Measurements from ENCODE around the gene NOTUM. TPM values are rescaled to one million over a fixed set of nuclear protein-coding genes. Genes with fewer than 3 reads are reported as not detected.
A peak's percentile ranks its signal among the peaks of the same experiment; 100 is the strongest.

Gene NOTUM
- total RNA-seq, 1 donor, result 0.09 TPM

- H3K4me3 ChIP-seq (ENCODE audit: low read depth, low read length), result no peak overlapping the region
- TF ChIP-seq, protein P1, sequence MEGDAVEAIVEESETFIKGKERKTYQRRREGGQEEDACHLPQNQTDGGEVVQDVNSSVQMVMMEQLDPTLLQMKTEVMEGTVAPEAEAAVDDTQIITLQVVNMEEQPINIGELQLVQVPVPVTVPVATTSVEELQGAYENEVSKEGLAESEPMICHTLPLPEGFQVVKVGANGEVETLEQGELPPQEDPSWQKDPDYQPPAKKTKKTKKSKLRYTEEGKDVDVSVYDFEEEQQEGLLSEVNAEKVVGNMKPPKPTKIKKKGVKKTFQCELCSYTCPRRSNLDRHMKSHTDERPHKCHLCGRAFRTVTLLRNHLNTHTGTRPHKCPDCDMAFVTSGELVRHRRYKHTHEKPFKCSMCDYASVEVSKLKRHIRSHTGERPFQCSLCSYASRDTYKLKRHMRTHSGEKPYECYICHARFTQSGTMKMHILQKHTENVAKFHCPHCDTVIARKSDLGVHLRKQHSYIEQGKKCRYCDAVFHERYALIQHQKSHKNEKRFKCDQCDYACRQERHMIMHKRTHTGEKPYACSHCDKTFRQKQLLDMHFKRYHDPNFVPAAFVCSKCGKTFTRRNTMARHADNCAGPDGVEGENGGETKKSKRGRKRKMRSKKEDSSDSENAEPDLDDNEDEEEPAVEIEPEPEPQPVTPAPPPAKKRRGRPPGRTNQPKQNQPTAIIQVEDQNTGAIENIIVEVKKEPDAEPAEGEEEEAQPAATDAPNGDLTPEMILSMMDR (IDR thresholded peaks at IDR 0.05; ENCODE audit: insufficient read depth, low read length), result no peak
- peak; percentile 62 for DNase-seq (ENCODE audit: low read depth)
Measured at GRCh38 chr17:82006468-82007227, 45.7 kb upstream of the NOTUM start.

- H3K4me3 ChIP-seq (ENCODE audit: low read depth, low read length), result no peak overlapping the region
- TF ChIP-seq, protein P1 (IDR thresholded peaks at IDR 0.05; ENCODE audit: insufficient read depth, low read length), result no peak
- DNase-seq (ENCODE audit: low read depth), result no peak
Measured at GRCh38 chr17:82005701-82006348, 44.8 kb upstream of the NOTUM start.

DNA sequence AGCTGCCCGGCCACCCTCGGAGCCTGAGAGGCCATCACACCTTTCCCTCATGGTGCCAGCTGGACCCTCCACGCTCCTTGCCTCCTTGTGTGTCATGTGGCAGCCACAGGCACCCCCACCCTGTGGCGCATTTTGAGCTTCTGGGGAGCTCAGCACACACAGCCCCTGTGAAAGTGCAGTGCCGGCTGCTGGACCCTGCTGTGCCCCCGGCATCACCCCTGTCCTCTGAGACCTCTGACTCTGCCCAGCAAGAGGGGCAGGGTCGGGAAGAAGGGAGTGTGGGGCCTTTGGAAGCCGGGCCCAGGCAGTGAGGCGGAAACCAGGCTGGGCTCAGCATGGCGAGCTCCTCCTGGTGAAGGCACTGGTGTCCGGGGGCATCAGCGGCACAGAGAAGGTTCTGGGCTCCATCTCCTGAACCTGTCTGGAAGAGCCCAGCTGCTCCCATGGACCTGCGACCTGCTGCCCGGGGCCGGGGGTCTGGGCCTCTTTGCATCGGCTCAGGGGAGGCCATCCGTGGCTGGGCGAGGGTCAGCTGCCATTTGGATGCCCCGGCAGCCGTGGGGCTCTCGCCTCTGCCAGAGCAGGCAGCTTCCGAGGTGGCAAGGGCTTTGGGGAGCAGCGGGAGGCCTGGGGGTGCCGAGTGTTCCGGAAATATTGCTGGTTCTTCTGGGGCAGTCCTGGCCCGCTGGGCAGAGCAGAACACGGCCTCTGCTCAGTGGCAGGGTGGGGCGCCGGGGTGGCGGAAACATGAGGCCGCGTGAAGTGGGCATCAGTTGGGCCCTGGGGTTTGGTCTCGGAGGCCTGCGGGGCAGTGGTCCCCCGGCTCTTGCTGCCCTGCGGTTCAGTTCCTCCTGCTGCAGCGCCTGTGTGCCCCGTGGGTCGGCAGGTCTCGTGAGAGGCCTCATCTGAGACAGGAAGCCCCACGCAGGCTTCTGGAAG lies 43.8 kb upstream of the NOTUM start:
- no peak for DNase-seq (ENCODE audit: low read depth)
- TF ChIP-seq, protein P1 (IDR thresholded peaks at IDR 0.05; ENCODE audit: insufficient read depth, low read length), result no peak
- H3K4me3 ChIP-seq (ENCODE audit: low read depth, low read length), result no peak overlapping the region

DNA sequence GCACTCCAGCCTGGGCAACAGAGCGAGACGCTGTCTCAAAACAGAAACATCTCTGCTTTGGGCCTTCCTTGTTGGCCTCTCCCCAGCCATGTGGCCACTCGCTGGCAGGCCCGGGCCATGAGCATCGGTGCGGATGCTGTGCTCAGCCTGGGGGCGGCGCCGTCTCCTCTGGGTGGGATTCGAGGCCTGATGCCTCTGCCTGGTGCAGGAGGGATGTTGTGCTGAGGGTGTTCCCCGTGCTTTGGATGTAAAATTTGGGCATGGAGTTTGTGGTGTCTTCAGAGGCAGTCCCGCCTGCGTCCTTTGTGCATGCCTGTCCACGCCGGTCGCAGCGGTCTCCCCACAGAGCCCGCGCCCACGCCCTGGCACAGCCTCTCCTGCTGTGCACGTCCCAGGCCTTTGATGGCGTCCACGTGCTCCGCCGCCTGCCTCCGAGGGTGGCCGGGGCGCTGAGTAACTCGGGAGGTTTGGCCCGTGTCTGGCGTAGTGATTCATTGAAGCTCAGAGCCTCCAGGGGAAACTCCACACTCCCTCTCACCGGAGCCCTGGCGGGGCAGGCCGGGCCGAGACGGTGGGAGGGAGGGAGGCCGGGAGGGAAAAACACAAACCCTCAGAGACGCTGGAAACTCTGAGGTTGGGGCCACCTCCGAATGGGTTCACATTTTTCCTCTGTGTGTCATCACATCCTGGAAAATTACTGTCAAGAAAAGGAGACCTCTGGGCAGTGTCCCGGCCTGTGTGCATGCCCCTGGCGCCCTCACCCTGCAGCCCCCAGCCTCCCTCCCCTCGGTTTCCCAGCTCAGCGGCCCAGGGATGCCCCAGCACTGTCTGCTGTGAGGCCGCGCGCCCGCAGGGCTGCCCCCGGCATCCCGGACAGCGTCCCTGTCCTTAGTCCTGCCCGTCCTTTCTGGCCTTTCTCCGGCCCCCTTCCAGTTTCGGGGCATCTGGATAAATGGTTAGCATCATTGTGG lies 42.7 kb upstream of the NOTUM start:
- peak; percentile 95 for DNase-seq (ENCODE audit: low read depth)
- H3K4me3 ChIP-seq (ENCODE audit: low read depth, low read length), result peak overlapping the region; percentile 9
- TF ChIP-seq, protein P1 (IDR thresholded peaks at IDR 0.05; ENCODE audit: insufficient read depth, low read length), result peak; percentile 17

- TF ChIP-seq, protein P1 (IDR thresholded peaks at IDR 0.05; ENCODE audit: insufficient read depth, low read length), result no peak
- no peak for DNase-seq (ENCODE audit: low read depth)
- no peak overlapping the region for H3K4me3 ChIP-seq (ENCODE audit: low read depth, low read length)
Measured at GRCh38 chr17:82001571-82002056, 40.6 kb upstream of the NOTUM start.
